G401.6 (cell line): ENCODE measurements around the gene KRTAP17-1.
"Not testable (repeated sequence)": the region's sequence is repeated elsewhere in the genome, so short reads cannot be mapped to it uniquely, and the experiment has no call there.

Source experiments
- FAIRE-seq: peaks from 2 replicates; lab custom pipeline; 2012; peaks lifted over from hg19 to GRCh38; lab: Jason Lieb, UNC

The KRTAP17-1 gene, protein sequence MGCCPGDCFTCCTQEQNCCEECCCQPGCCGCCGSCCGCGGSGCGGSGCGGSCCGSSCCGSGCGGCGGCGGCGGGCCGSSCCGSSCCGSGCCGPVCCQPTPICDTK

GRCh38 chr17:41315204-41315794 lies at the start of gene KRTAP17-1:
Gene KRTAP17-1 (minus strand): TSS chr17:41315710. CDS start chr17:41315650, 60 bp downstream.
- FAIRE-seq, result no peak

DNA sequence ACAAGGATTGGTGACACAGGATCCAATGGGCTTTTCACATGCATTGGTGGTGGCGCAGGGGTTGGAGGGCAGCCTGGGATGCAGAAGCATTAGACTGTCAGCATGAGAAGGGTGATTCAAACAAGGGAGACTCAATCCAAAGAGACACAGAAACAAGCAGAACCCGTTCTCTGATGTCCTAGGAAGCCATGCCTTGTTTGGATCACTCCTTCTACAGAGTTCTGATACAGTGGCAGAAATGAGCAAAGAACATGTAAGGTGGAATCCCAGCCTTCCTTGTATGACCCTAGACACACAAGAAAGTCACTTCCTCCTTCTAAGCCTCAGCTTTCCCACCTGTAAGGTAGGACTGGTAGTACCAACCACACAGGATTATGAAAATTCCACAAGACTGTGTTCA lies 48.4 kb upstream of the KRTAP17-1 start:
- no peak for FAIRE-seq

- FAIRE-seq, result no peak
Observed at GRCh38 chr17:41360296-41360995, 44.9 kb upstream of the KRTAP17-1 start.

- FAIRE-seq, result no peak
Observed at GRCh38 chr17:41354536-41354935, 39.0 kb upstream of the KRTAP17-1 start.

DNA sequence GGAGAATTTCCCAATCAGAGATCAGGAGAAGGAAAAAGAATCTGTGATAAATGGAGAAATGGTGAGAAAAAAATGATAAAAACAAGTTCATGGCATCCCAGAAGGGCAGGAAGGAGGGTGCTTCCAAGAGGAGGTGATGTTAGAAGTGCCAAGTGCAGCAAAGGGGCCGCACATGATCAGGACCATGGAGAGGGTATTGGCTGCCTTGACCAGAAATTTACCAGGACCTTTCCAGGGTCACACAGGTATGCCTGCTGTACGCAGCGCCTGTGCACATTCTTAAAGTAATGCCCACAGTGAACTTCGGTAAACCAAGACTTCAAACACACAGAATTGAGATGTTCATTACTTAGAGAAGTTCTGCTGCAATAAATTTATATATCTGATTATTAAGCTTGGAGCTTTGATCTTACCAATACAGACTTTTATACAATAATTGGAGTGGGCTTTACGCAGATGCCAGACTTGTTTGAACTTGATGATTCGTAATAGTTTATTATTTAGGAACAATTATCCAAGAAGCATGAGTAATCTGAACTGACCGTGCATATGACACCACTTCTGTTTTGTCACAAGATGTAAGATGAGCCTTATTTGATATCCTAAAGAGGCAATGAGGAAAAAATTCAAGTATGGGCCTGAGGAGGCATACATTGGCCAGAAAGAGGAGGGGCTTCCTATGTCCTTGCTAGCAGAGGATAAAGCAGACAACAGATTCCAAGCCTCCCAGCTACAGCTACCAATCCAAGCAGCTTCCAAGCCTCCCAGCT lies 37.3 kb upstream of the KRTAP17-1 start:
- FAIRE-seq, result no peak

DNA sequence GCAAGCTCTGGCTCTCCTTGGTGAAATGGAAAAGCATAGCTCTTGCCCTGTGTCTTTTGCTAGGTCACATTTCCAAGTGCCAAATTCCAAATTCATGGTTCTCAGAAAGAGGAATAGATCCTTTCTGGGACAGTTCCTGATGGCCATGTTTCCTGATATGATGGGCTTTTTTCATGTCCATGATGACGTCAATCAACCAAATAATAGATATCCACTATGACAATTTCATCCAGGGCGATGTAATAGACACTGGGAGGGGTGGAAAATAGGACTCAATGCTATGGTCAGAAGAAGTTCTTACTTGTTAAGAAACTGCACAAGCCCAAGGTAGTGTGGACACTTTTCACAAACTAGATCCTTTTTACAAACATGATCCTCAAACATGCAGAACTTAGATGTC lies 35.7 kb upstream of the KRTAP17-1 start:
- FAIRE-seq, result no peak

- not testable (repeated sequence) for FAIRE-seq
Observed at GRCh38 chr17:41350381-41350878, 34.9 kb upstream of the KRTAP17-1 start, which contains the start of gene KRT33A. Gene KRT33A (minus strand): TSS chr17:41350828. CDS start chr17:41350767, 61 bp downstream.

DNA sequence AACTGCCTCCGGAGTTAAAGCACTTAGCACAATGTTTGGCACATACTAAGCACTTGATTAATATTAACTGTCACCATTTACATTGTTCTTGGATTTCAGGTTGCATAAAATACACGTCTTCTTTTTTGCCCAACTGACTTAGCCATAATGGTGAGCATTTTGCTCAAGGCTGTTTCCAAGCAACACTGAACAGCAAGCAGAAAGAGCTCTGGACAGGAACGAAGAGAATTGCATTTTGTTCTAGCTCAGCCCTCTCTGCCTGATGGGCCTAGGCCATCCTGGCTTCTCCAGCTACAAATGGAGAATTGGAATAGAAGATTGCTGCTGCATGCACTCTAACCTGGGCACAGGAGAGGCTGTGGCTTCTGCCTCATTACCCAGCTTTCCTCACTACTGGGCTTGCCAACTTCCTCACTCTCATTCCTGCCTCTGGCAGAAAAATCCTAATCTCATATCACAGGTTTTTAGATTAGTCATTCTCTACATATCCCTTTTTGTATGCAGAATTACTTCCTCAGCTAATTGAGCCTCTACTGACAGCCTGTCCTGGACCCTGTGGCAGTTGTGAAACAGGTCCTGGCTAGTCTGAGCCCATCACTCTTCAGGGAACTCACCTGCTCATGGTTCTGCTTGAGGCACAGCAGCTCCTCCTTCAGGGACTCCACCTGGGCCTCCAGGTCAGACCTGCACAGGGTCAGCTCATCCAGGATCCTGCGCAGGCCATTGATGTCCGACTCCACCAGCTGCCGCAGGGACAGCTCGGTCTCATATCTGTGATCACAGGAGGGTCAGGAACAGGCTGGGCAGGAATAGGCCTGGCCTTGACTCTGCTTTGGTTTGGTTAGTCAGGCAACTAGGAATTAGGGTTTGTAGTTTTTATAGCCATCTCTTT lies 32.6 kb upstream of the KRTAP17-1 start:
- FAIRE-seq, result no peak

DNA sequence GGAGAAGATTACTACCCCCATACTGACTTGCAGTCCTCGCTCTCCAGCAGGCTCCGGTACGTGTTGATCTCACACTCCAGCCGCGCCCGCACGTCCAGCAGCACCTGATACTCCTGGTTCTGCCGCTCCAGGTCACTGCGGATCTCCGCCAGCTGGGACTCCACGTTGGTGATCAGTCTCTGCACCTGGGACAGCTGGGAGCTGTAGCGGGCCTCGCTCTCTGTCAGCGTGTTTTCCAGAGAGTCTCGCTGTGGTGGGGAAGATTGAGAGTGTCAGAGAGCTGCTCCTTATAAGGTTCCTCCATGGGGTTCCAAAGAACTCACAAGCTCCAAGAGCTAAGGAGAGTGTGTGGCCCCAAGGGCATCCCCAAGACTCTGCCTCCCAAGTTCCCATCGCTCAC lies 30.9 kb upstream of the KRTAP17-1 start:
- FAIRE-seq, result not testable (repeated sequence)

- no peak for FAIRE-seq
Observed at GRCh38 chr17:41345992-41346391, 30.5 kb upstream of the KRTAP17-1 start.

GRCh38 chr17:41343029-41343428 lies 27.5 kb upstream of the KRTAP17-1 start:
- FAIRE-seq, result no peak

- FAIRE-seq, result no peak
Observed at GRCh38 chr17:41340934-41341861, 25.7 kb upstream of the KRTAP17-1 start.

DNA sequence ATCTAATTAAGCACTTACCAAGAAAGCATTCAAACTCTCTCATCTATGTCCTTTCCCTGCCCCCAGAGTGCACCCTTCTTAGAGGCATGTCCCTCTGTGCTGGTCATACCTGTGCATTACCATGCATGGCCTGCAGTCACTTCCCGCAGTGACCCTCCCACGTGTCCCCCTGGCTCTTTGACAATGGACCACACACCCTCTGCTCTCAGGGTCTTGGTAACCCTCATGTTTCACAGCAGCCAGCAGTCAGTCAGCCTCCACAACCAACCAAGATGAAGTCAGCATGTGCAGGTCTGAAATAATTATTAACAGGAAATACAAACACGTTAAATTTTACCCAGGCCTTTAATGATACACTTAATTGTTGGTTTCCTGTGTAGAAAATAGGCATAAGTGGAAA lies 25.0 kb upstream of the KRTAP17-1 start:
- no peak for FAIRE-seq

DNA sequence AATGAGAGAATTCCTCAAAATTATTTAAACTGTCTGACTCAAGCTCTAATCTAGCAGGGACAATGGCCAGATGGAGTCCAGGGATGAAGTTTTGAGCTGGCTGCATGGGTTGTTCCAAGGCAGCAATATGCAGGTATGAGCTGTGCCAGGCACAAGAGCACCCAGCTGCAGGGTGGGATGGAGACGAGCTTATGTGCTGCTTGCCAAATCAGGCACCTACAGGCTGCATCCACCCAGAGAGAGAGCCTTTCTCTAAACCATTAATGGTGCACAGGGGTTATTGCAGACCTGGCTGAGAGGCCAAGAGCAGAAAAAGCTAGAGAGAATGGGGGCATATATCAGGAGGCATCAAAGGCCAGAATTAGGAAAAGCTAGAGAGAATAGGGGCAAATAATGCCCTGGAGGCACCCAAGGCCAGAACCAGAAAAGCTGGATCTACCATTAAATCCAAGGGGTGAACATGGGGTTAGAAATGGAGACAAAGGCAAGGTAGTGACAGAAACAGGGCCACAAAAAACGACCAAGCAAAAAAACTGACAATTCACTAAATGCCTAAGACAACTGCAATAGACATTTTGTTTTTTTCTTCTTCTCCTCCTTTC lies 24.2 kb upstream of the KRTAP17-1 start:
- no peak for FAIRE-seq

DNA sequence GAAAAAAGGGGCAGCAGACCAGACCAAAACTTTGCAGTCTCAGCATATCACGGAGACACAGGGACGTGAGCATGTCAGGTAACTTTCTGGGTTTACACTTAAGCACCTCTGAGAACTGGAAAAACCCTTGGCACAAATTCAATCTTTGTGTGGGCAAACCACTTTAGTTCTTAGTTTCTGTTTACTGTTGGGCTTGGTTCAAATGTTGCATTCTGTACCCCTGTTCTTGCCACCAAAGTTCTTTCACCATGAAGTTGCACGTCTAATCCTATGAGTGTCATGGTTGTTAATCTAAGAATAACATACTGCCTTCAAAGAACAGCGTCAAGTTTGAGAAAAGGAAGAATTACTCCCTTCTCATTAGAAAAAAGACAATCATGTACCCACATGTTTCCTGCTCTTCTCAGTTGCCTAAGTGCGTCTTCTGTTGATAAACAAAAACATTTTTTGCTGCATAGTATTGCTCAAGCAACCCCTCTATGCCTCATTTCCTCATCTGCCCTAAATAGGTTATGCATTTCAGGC lies 23.5 kb upstream of the KRTAP17-1 start:
- no peak for FAIRE-seq

GRCh38 chr17:41335747-41336146 lies 20.2 kb upstream of the KRTAP17-1 start:
- FAIRE-seq, result no peak

- no peak for FAIRE-seq
Observed at GRCh38 chr17:41334385-41335305, 19.1 kb upstream of the KRTAP17-1 start.

- FAIRE-seq, result no peak
Observed at GRCh38 chr17:41333836-41334235, 18.3 kb upstream of the KRTAP17-1 start.

- FAIRE-seq, result no peak
Observed at GRCh38 chr17:41333098-41333497, 17.6 kb upstream of the KRTAP17-1 start.
